Stimulated activated CD4-positive, alpha-beta T cell treated with anti-CD3 and anti-CD28 coated beads, Interleukin-4, amount 100 ng/mL, for 1 hour (primary cell): ENCODE results near the gene SH3BGRL2.
"Not testable (repeated sequence)": the region's sequence is repeated elsewhere in the genome, so short reads cannot be mapped to it uniquely, and the experiment has no call there.

ENCODE experiments used
- DNase-seq: peaks from one replicate; pipeline ENCODE4 v3.0.0-alpha.2; 2020

Gene SH3BGRL2

GRCh38 chr6:79650950-79651349 lies 19.8 kb downstream of the SH3BGRL2 start:
- no peak for DNase-seq

GRCh38 chr6:79656134-79656533 lies 25.0 kb downstream of the SH3BGRL2 start:
- DNase-seq, result no peak

GRCh38 chr6:79657238-79657637 lies 26.1 kb downstream of the SH3BGRL2 start:
- no peak for DNase-seq

GRCh38 chr6:79663655-79664054 lies 32.5 kb downstream of the SH3BGRL2 start:
- DNase-seq, result not testable (repeated sequence)

GRCh38 chr6:79665725-79666551 lies 34.8 kb downstream of the SH3BGRL2 start:
- DNase-seq, result no peak

- no peak for DNase-seq
Observed at GRCh38 chr6:79666634-79667033, 35.5 kb downstream of the SH3BGRL2 start.

- no peak for DNase-seq
Observed at GRCh38 chr6:79668381-79668780, 37.3 kb downstream of the SH3BGRL2 start.

- no peak for DNase-seq
Observed at GRCh38 chr6:79669766-79670165, 38.6 kb downstream of the SH3BGRL2 start.

- DNase-seq, result no peak
Observed at GRCh38 chr6:79670789-79671188, 39.7 kb downstream of the SH3BGRL2 start.

- peak; percentile 54 for DNase-seq
Observed at GRCh38 chr6:79671600-79672266, 40.6 kb downstream of the SH3BGRL2 start.

GRCh38 chr6:79672631-79673111 lies 41.5 kb downstream of the SH3BGRL2 start:
- no peak for DNase-seq

GRCh38 chr6:79673947-79674346 lies 42.8 kb downstream of the SH3BGRL2 start:
- no peak for DNase-seq

GRCh38 chr6:79676785-79677736 lies 45.9 kb downstream of the SH3BGRL2 start:
- no peak for DNase-seq

- DNase-seq, result not testable (repeated sequence)
Observed at GRCh38 chr6:79682682-79683081, 51.6 kb downstream of the SH3BGRL2 start.

- no peak for DNase-seq
Observed at GRCh38 chr6:79684876-79685275, 53.7 kb downstream of the SH3BGRL2 start.

- no peak for DNase-seq
Observed at GRCh38 chr6:79686707-79687309, 55.7 kb downstream of the SH3BGRL2 start.

GRCh38 chr6:79687759-79688158 lies 56.6 kb downstream of the SH3BGRL2 start:
- DNase-seq, result no peak

GRCh38 chr6:79694156-79694555 lies 63.0 kb downstream of the SH3BGRL2 start:
- DNase-seq, result no peak

- no peak for DNase-seq
Observed at GRCh38 chr6:79694623-79695343, 63.7 kb downstream of the SH3BGRL2 start.

- no peak for DNase-seq
Observed at GRCh38 chr6:79697430-79697829, 66.3 kb downstream of the SH3BGRL2 start.

GRCh38 chr6:79699606-79700005 lies 68.5 kb downstream of the SH3BGRL2 start:
- no peak for DNase-seq

GRCh38 chr6:79702691-79703090 lies 71.6 kb downstream of the SH3BGRL2 start:
- DNase-seq, result no peak
